ENCODE data around the gene LRRFIP1. TPM values are rescaled to one million over a fixed set of nuclear protein-coding genes. Genes with fewer than 3 reads are reported as not detected.
A peak's percentile ranks its signal among the peaks of the same experiment; 100 is the strongest.

LRRFIP1 gene
- total RNA-seq, 2 donors from 2014 or later, result 125 to 203 TPM

DNA sequence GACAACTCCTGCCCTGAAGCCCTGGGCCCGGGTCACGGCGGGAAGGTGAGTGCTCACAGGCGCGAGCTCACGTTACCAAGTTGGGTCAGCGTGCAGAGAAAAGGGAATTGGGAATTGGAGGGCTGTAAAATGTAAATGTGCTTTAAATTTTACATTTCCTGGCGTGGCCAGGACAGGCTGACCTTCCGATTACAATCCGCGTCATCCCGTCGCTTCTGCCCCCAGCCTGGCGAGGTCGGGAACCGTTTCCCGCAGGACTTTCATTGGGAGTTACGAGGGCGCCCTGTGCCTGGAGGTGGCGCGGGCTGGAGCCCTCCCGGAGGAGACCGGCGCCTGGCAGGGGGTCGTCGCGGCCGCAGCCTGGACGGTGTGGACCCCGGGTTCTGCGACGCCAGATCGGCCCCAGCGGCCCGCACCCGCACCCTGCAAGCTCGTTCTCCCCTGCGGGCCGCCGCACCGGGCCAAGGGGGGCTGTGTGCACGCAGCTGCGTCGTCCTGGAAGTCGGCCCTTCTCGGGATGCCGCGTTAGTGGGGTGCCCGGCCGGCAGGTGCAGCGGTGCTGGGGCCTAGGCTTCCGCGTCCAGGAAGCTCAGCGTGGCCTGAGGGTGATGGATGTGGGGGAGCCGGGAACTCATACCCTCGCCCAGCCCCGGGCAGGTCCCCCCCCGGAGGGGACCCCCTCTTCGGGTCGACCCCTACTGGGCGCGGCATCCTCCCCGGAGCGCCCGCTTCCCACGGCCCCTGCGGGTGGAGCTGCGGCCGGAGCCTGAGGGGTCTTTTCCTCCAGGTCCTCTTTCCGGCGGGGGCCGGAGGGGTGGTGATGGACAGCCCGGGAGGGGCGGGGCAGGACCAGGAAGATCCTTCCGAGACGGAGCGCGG, 63.9 kb downstream of the LRRFIP1 start:
- no peaks in the 10 kb centered on the region for H3K9me3 Mint-ChIP-seq

DNA sequence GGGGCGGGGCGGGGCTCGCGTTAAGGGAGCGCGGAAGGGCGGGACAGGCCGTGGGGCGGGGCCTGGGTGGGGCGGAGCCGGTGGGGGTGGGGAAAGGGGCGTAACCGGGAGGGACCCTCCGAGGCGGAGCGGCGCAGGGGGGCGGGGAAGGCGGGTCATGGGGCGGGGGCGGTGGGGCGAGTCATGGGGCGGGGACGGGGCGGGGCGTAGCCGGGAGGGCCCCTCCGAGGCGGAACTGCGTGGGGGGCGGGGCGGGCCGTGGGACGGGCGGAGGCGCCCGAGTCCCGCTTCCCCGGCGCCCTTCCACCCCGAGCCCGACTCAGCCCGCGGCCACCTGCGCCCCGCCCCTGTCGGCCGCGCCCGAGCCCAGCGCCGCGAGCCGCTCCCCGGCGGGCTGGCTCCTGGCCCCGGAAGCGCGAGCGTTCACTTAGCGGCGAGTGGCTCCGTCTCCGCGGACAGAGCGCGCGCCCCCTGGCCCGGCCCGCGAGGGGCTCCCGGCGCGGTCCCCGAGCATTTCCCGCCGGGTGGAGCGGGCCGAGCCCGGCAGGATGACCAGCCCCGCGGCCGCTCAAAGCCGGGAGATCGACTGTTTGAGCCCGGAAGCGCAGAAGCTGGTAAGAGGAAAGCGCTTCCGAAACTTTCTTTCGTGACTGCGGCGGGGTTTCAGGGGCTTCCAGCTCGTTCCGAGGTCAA, 64.7 kb downstream of the LRRFIP1 start:
- no peaks in the 10 kb centered on the region for H3K9me3 Mint-ChIP-seq
- peak overlapping the region; percentile 100 for H3K4me3 Mint-ChIP-seq
- peaks cover 67% of the 10 kb centered on the region in 2 donors for H3K4me1 Mint-ChIP-seq (ENCODE audit: low read depth in 2 of 2)
- H3K36me3 Mint-ChIP-seq, result peaks cover 6% of the 10 kb centered on the region
- peak; percentile 97 for DNase-seq (ENCODE audit: low spot score)
- peak overlapping the region; percentile 94 to 96 for H3K27ac Mint-ChIP-seq
- no peaks in the 10 kb centered on the region for H3K27me3 Mint-ChIP-seq
- peak; percentile 87 to 91 for ATAC-seq

More for the DNA sequence above, 63.9 kb downstream of the LRRFIP1 start:
- DNase-seq (ENCODE audit: low spot score) (no peak), ATAC-seq (peak in 1 of 2 donors; percentile 1)
- H3K27ac Mint-ChIP-seq, result peak overlapping the region; percentile 79 to 87
- H3K27me3 Mint-ChIP-seq, result no peaks in the 10 kb centered on the region
- peak overlapping the region; percentile 78 for H3K4me3 Mint-ChIP-seq
- H3K4me1 Mint-ChIP-seq (ENCODE audit: low read depth in 2 of 2), result peaks cover 60 to 66% of the 10 kb centered on the region in 2 donors
- H3K36me3 Mint-ChIP-seq, result peaks cover 6% of the 10 kb centered on the region

DNA sequence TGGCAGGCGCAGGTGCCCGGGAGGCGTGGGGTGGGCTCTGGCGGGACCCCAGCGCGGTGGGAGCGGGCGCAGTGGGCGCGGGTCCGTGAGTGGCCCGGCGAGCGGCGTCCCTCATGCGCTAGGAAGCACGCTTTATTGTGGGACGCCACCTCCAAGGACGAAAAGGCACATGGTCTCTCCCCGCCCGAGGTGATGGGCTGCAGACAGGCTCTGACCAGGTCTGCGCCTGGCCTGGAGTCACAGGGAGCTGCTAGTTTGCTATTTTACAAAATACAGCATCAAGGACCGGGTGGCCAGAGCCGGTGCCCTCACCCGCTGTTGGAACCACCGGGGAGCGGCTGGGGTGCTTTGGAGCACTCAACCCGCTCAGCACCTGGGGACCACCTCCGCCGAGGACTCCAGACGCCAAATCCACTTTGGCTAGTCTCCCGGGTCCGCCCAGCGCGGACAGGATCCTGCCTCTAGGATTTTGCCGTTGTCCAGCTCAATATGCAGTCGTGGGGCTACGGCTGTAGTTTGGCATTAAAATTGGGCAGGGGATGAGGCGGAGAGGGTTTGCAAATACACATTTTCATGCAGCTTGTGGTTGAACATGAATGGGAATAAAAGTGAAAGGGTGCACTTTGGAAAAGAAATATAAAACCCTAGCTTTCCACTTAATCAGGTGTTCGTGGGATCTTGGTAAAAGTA, 65.4 kb downstream of the LRRFIP1 start:
- no peaks in the 10 kb centered on the region for H3K9me3 Mint-ChIP-seq
- no peak for ATAC-seq

DNA sequence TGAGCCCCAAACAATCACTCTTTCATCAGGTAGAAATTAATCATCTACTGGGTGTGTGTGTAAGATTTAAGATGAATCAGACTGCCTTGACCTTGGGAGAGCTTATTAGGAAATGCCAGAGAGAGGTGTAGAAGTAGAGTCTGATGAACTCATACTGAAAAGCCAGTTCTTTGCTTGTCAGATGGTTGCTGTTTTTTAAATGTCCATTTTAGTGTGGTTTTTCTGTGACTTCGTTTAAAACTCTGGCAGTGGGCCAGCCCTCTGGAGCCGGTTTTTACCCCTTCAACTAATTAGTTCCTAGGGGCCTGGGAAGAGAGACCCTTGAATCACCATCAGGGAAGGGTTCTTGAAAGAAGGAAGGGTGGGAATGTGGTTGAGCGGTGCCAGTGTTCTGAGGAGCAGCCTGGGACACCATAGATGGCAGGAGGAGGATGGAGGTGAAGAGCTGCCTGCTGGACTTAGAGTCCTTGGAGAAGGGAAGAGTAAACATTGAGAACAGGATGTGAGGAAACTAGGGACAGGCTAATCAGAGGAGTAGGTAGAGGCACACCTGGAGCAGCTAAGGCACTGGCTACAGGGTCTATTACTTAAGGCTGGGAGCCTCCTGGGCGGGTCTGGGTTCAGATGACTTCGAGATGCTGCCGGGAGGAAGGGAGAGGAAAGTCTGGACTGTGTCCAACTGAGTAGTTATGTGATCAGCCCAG, 66.1 kb downstream of the LRRFIP1 start:
- DNase-seq (ENCODE audit: low spot score) (no peak), ATAC-seq (peak in 1 of 2 donors; percentile 31)
- H3K27ac Mint-ChIP-seq, result peak overlapping the region; percentile 94 to 96
- H3K36me3 Mint-ChIP-seq, result peaks cover 6% of the 10 kb centered on the region
- peaks cover 73 to 74% of the 10 kb centered on the region in 2 donors for H3K4me1 Mint-ChIP-seq (ENCODE audit: low read depth in 2 of 2)
- H3K4me3 Mint-ChIP-seq, result peak overlapping the region; percentile 100
- no peaks in the 10 kb centered on the region for H3K9me3 Mint-ChIP-seq
- H3K27me3 Mint-ChIP-seq, result no peaks in the 10 kb centered on the region

More for the DNA sequence above, 65.4 kb downstream of the LRRFIP1 start:
- Mint-ChIP-seq H3K27me3 (no peaks in the 10 kb centered on the region), H3K36me3 (peaks cover 6% of the 10 kb centered on the region), H3K4me1 (ENCODE audit: low read depth in 2 of 2) (peaks cover 70 to 72% of the 10 kb centered on the region in 2 donors), H3K4me3 (peak overlapping the region; percentile 100), H3K27ac (peak overlapping the region; percentile 94 to 96)
- DNase-seq (ENCODE audit: low spot score), result no peak

DNA sequence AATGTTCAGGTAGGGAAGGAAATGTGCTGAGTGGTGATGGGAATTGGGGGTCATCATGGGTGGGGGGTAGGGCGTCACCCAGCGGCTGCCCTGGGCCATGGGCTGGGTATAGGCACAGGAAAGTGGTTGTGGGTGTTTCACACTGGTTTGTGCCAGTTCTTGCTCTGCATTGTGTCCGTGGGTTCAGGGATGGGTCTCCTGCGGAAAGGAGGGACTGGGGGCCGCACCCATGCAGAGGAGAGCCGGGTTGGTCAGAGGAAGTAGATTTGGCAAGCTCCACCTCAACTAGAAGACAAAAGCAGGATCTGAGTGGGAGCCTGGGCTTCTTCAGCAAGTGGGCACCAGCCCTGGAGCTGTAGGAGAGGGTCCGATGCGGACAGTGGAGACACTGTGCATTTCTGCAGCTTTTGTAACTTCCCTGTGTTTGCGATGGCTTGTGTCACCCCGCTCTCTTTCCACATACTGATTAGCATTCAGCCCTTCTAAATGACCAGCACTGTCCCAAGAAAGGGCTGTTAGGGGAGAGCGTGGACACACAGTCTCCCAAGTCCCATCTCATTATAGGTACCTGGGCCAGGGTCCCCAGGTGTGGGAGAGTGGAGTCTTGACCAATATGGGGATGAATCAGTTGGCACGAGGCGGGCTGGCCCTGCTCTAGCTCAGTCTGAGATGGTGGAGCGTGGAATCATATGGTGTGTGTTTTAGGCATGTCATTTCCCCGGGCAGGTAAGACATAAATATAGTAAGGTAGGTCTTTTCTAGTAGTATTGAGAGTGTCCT, 67.2 kb downstream of the LRRFIP1 start:
- H3K4me3 Mint-ChIP-seq, result peak overlapping the region; percentile 100
- peaks cover 65% of the 10 kb centered on the region in 2 donors for H3K4me1 Mint-ChIP-seq (ENCODE audit: low read depth in 2 of 2)
- no peaks in the 10 kb centered on the region for H3K27me3 Mint-ChIP-seq
- no peaks in the 10 kb centered on the region for H3K9me3 Mint-ChIP-seq
- no peak for ATAC-seq
- peaks cover 6% of the 10 kb centered on the region for H3K36me3 Mint-ChIP-seq
- H3K27ac Mint-ChIP-seq, result peak overlapping the region; percentile 94 to 96
- no peak for DNase-seq (ENCODE audit: low spot score)

DNA sequence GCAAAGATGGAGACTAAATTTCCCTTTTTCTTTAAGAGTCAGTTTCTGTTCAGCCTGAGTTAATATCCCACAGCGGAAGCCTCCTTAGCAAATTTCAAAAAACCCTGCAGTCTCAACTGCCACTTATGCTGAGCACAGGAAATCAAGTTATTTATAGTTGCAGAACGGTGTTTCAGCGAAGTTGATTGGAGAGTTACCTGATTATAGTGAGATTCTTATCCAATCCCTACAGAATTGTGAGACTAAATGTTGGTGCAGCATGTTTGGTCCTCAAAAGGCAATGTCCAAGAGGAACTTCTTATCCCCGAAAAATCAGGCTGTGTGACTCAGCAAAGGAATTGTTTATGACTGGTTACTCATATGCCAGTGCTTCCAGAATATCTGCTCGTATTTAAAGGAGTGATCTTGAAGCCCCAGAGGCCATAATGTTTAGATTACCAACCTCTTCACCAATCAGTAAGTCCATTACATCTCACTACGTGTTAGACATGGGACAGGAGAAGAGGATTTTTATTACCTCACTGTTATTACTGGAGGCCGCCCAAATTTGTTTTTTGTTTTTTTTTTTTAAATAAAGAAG, 67.9 kb downstream of the LRRFIP1 start:
- DNase-seq (ENCODE audit: low spot score), result no peak

DNA sequence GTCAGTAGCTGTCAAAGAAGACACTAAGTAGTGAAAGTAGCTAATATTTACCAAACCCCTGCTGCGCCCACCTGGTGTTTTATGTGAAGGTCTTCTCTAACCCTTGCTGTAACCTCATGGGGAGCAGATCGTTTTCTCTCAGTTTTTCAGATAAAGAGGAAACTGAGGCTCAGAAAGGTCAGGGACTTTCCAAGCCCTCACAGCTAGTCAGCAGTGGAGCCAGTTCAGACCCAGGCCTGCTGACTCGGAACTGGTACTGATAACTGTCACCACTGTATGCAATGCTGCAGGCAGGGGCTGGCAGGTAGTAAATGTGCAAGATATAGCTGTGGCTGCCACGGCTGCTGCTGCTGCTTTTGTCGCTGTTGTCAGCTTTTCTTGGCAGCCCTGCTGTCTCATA, 69.1 kb downstream of the LRRFIP1 start:
- Mint-ChIP-seq H3K27ac (peak overlapping the region; percentile 94 to 96), H3K36me3 (peaks cover 6% of the 10 kb centered on the region), H3K9me3 (no peaks in the 10 kb centered on the region), H3K4me1 (ENCODE audit: low read depth in 2 of 2) (peaks cover 73 to 76% of the 10 kb centered on the region in 2 donors), H3K4me3 (peak overlapping the region; percentile 100), H3K27me3 (no peaks in the 10 kb centered on the region)
- no peak for ATAC-seq
- DNase-seq (ENCODE audit: low spot score), result no peak

More for the DNA sequence above, 67.9 kb downstream of the LRRFIP1 start:
- H3K27me3 Mint-ChIP-seq, result no peaks in the 10 kb centered on the region
- peak overlapping the region; percentile 100 for H3K4me3 Mint-ChIP-seq
- no peaks in the 10 kb centered on the region for H3K9me3 Mint-ChIP-seq
- H3K4me1 Mint-ChIP-seq (ENCODE audit: low read depth in 2 of 2), result peaks cover 65 to 66% of the 10 kb centered on the region in 2 donors
- no peak for ATAC-seq
- H3K27ac Mint-ChIP-seq, result peak overlapping the region; percentile 94 to 96
- H3K36me3 Mint-ChIP-seq, result peaks cover 6% of the 10 kb centered on the region

DNA sequence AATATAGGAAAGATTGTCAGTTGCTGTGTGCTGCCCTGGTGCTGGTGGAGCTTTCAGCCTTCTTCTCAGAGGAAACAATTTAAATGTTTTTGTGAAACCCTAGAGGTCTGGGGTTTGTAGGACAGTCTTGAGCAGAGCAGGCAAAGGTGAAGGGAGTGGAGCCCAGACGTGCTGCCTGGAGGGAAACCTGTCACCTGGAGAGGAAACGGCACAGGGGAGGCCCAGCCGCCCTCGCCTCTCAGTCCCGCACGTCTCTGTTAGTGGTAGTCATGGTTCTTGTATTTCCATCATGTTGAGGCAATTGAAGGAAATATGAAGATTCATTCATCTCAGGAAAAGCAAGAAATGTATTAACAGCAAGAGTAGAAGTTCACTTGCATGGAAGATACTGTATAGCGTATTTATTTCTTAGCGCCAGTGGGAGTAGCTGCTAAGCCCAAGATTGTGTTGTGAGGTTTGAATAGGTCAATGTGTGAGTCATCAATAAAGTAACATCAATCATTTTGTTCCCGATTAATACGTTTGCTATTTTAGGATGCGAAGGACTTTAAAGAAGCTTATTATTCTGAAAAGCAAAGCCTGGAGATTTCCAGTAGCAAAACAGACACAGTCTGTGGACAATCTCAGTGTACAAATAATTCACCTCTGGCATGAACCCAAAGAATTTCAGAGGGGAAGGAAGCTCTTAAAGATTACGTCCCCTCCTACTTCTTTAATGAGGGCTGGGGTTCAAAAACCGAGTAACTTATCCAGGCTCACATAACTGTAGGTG, 70.4 kb downstream of the LRRFIP1 start:
- H3K27ac Mint-ChIP-seq, result peak overlapping the region; percentile 79 to 94
- no peaks in the 10 kb centered on the region for H3K9me3 Mint-ChIP-seq
- ATAC-seq (no peak), DNase-seq (ENCODE audit: low spot score) (no peak)
- peak overlapping the region; percentile 100 for H3K4me3 Mint-ChIP-seq
- peaks cover 6% of the 10 kb centered on the region for H3K36me3 Mint-ChIP-seq
- no peaks in the 10 kb centered on the region for H3K27me3 Mint-ChIP-seq
- peaks cover 86 to 89% of the 10 kb centered on the region in 2 donors for H3K4me1 Mint-ChIP-seq (ENCODE audit: low read depth in 2 of 2)

DNA sequence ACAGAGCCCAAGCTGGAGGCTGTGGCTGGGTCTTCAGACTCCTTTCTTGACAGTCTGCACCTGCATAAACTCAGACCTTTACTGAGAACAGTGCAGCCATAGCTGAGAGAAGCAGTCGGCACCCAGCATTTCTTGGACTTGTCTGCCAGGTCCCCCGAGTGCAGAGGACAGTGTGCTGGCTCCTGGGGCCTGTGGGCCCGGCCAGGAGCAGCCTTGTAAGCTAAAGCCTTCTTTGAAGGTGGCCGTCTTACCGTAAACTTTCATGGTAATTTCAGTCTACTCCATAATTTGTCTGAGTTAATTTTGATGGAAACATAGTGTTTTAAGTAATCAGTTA, 70.9 kb downstream of the LRRFIP1 start:
- H3K27me3 Mint-ChIP-seq, result no peaks in the 10 kb centered on the region
- H3K27ac Mint-ChIP-seq, result peak overlapping the region; percentile 79 to 94
- ATAC-seq (no peak), DNase-seq (ENCODE audit: low spot score) (no peak)
- H3K9me3 Mint-ChIP-seq, result no peaks in the 10 kb centered on the region
- H3K4me1 Mint-ChIP-seq (ENCODE audit: low read depth in 2 of 2), result peaks cover 88 to 90% of the 10 kb centered on the region in 2 donors
- peak overlapping the region; percentile 100 for H3K4me3 Mint-ChIP-seq
- H3K36me3 Mint-ChIP-seq, result peaks cover 3% of the 10 kb centered on the region

DNA sequence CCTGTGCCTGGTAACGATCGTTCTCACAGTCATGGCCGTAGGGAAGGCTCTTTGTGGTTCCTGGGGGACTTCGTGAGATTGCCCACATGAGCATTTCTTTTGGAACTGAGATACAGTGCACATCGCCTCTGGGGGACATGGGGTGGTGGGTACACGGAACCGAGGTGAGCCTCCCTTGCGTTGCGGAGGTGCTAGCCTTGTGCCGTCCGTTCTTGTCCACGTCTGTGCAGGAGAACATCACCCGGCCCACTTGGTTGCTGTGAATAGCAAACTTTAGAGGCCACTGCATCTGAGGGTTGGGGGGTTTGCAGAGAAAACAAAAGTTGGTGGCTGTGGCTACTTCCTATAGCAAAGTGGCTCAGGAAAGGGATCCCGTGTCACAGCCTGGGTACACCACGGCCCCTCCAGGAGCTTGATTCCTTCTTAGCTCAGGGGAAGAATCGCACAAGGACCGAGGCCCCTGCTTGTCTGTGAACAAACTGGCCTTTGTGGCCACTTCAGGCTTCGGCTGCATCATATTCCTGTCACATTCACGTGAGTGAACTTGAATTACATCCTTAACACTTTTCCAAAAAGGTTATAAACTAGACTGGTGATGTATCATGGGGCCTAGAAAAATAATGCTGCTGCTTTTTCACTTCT, 72.6 kb downstream of the LRRFIP1 start:
- no peaks in the 10 kb centered on the region for H3K27me3 Mint-ChIP-seq
- no peaks in the 10 kb centered on the region for H3K36me3 Mint-ChIP-seq
- DNase-seq (ENCODE audit: low spot score) (no peak), ATAC-seq (no peak)
- peak overlapping the region; percentile 81 to 88 for H3K27ac Mint-ChIP-seq
- H3K9me3 Mint-ChIP-seq, result no peaks in the 10 kb centered on the region
- H3K4me1 Mint-ChIP-seq (ENCODE audit: low read depth in 2 of 2), result peaks cover 86 to 90% of the 10 kb centered on the region in 2 donors
- peak overlapping the region; percentile 70 for H3K4me3 Mint-ChIP-seq

DNA sequence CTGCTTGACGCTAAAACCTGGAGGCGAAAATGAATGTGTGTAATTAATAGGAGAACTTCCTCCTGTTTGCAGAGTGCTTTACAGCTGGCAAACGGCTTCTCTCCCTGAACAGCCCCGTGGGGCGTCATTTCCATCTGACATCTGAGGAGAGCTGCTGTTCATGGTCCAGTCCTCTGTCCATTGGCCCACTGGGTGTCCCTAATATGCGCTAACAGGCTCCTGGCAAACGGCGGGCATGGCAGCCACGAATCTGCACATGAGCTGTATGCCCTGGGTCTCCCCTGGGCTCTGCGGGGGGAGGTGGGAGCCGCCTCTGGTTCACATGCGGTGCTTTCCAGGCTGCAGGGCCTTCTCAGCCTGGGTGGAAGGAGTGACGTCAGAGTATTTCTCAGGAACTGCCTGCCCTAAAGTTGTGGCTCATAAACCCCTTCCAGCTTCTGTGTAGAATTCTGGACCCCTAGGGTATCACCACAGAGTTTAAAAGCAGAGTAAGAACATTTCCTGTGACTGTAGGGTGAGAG, 73.2 kb downstream of the LRRFIP1 start:
- Mint-ChIP-seq H3K27me3 (no peaks in the 10 kb centered on the region), H3K27ac (peak overlapping the region; percentile 81 to 88), H3K9me3 (no peaks in the 10 kb centered on the region), H3K4me1 (ENCODE audit: low read depth in 2 of 2) (peaks cover 84% of the 10 kb centered on the region in 2 donors), H3K36me3 (no peaks in the 10 kb centered on the region), H3K4me3 (peak overlapping the region; percentile 70)
- DNase-seq (ENCODE audit: low spot score) (peak; percentile 78), ATAC-seq (peak; percentile 65 to 79)
